Keratinocyte (primary cell): Measurements from ENCODE around the gene TK1. TPM values are rescaled to one million over a fixed set of nuclear protein-coding genes. Genes with fewer than 3 reads are reported as not detected.

Source experiments
- DNase-seq: peaks from one replicate; pipeline ENCODE4 v3.0.0-alpha.2; 2011; ENCODE audit warnings: low read depth, missing footprints, low spot score
- FAIRE-seq: peaks from 2 replicates; lab custom pipeline; 2011; peaks lifted over from hg19 to GRCh38; lab: Jason Lieb, UNC
- H2AFZ ChIP-seq: 2 replicates; pipeline ENCODE4 v1.6.0; 2012; ENCODE audit warnings: low read length, control low read depth, inconsistent platforms; ENCODE audit not compliant: control insufficient read depth
- H3K27ac ChIP-seq: 2 replicates; pipeline ENCODE4 v1.5.1; 2011; ENCODE audit warnings: low read length; ENCODE audit not compliant: control insufficient read depth, insufficient read depth
- H3K27me3 ChIP-seq: 3 replicates; pipeline ENCODE4 v1.6.0; 2011; ENCODE audit warnings: low read length; ENCODE audit not compliant: control insufficient read depth, insufficient read depth; ENCODE audit errors: extremely low read depth
- H3K36me3 ChIP-seq, 2 experiments: 2 replicates in 1 of 2; 3 replicates in 1 of 2; pipeline ENCODE4 v1.5.1; 2011; ENCODE audit warnings: low read length in 2 of 2, mild to moderate bottlenecking in 1 of 2; ENCODE audit not compliant: control insufficient read depth in 2 of 2, insufficient read depth in 2 of 2; ENCODE audit errors: extremely low read depth in 1 of 2
- H3K4me1 ChIP-seq: 3 replicates; pipeline ENCODE4 v1.5.1; 2011; ENCODE audit warnings: low read length; ENCODE audit not compliant: control insufficient read depth, insufficient read depth; ENCODE audit errors: extremely low read depth
- H3K4me2 ChIP-seq: 3 replicates; pipeline ENCODE4 v1.6.0; 2011; ENCODE audit warnings: low read depth, low read length; ENCODE audit not compliant: control insufficient read depth, insufficient read depth; ENCODE audit errors: extremely low read depth
- H3K4me3 ChIP-seq, 3 experiments: fragments of 200-600 bp in 1 of 3; sonication (generic) in 1 of 3; 2 replicates in 2 of 3; 3 replicates in 1 of 3; pipeline ENCODE4 v1.5.1; 2011 to 2016; ENCODE audit warnings: low read length in 3 of 3, mild to moderate bottlenecking in 3 of 3, control low read depth in 2 of 3, inconsistent platforms in 1 of 3, low read depth in 1 of 3, mixed read lengths in 1 of 3, mixed run types in 1 of 3, moderate library complexity in 1 of 3; ENCODE audit not compliant: control insufficient read depth in 2 of 3, insufficient read depth in 2 of 3; ENCODE audit errors: extremely low read depth in 1 of 3
- H3K79me2 ChIP-seq: 2 replicates; pipeline ENCODE4 v1.6.0; 2012; ENCODE audit warnings: low read length; ENCODE audit not compliant: control insufficient read depth, insufficient read depth
- H3K9ac ChIP-seq: 3 replicates; pipeline ENCODE4 v1.6.0; 2011; ENCODE audit warnings: low read length; ENCODE audit not compliant: control insufficient read depth, insufficient read depth; ENCODE audit errors: extremely low read depth
- H3K9me1 ChIP-seq: 3 replicates; pipeline ENCODE4 v1.6.0; 2011; ENCODE audit warnings: low read length; ENCODE audit not compliant: control insufficient read depth, insufficient read depth; ENCODE audit errors: extremely low read depth
- H3K9me3 ChIP-seq: 2 replicates; pipeline ENCODE4 v1.5.1; 2012; ENCODE audit warnings: low read depth, low read length; ENCODE audit not compliant: control insufficient read depth
- H4K20me1 ChIP-seq: 3 replicates; pipeline ENCODE4 v1.6.0; 2011; ENCODE audit warnings: low read length; ENCODE audit not compliant: control insufficient read depth, insufficient read depth; ENCODE audit errors: extremely low read depth
- EZH2 ChIP-seq: IDR thresholded peaks from one replicate; pipeline ENCODE4 v1.6.1; 2012; ENCODE audit warnings: inconsistent platforms, mild to moderate bottlenecking, low read length, moderate library complexity
- dilution Hi-C: fragments of 300-500 bp; cut with MboI; formaldehyde crosslinking; loops from one replicate; pipeline ENCODE4 v1.7.0; 2020; ENCODE audit warnings: low sequenced_read_pairs; ENCODE audit not compliant: extremely low pct_ligation_motif_present
- polyA plus RNA-seq, 5 experiments: library from polyadenylated mRNA; depleted of rRNA in 3 of 5; stranded (reverse) in 3 of 5; stranded (forward) in 1 of 5; unstranded in 1 of 5; fragments of >200 nt; gene quantifications; 1 replicate in 1 of 5; 2 replicates in 3 of 5; 3 replicates in 1 of 5; pipeline versions ENCODE4 v1.2.1 to v1.2.3, GENCODE V29; 2011 to 2012; ENCODE audit warnings: missing spikeins in 2 of 5, low read depth in 1 of 5, low replicate concordance in 1 of 5
- small RNA-seq, 3 experiments: library from RNA; depleted of rRNA; stranded (forward); fragments of <200 nt; gene quantifications; one replicate each; pipeline ENCODE3, GENCODE V24; 2012; ENCODE audit warnings: low read depth in 3 of 3, low replicate concordance in 1 of 3; ENCODE audit not compliant: insufficient read length in 3 of 3
- TF ChIP-seq, protein P1 (sequence below), 3 experiments: IDR thresholded peaks in 1 of 3; conservative IDR thresholded peaks in 1 of 3; optimal IDR thresholded peaks in 1 of 3; 2 replicates in 2 of 3; 3 replicates in 1 of 3; pipeline versions ENCODE3 to v1.5.1; 2011; ENCODE audit warnings: low read length in 3 of 3, mild to moderate bottlenecking in 3 of 3, moderate library complexity in 2 of 3, control low read depth in 1 of 3, inconsistent platforms in 1 of 3; ENCODE audit not compliant: insufficient read depth in 2 of 3; ENCODE audit errors: extremely low read depth in 1 of 3

The TK1 gene
- polyA plus RNA-seq, 1 donor (not counting 4 experiments of a cell fraction or from before 2014, with no cell fraction given): 21.8 TPM

DNA sequence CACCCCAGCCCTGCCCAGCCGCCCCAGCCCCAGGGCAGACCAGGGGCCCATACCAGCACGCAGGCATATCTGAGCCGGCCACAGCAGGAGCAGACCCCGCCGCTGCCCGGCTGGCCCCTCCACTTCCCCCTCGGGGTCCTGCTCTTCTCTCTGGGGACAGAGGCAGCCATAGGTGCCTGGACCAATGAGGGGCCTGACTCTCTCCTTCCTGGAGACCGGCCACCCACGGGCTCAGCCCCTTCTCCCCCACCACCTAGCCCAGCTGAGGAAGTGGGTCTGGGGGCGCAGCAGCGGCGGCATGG lies 62.1 kb downstream of the TK1 start:
- FAIRE-seq (no peak), DNase-seq (no peak)
- H4K20me1 ChIP-seq: no peaks in the 10 kb centered on the region
- no peaks in the 10 kb centered on the region for H3K9me1 ChIP-seq
- H3K4me1 ChIP-seq: peaks cover 6% of the 10 kb centered on the region
- H2AFZ ChIP-seq: no peak overlapping the region
- H3K9ac ChIP-seq: no peak overlapping the region
- H3K36me3 ChIP-seq: peaks cover 6 to 19% of the 10 kb centered on the region in 2 experiments
- dilution Hi-C loops: no loop called here
- H3K4me3 ChIP-seq: no peak overlapping the region
- H3K4me2 ChIP-seq: no peak overlapping the region
- no peaks in the 10 kb centered on the region for H3K9me3 ChIP-seq
- TF ChIP-seq EZH2: no peak
- TF ChIP-seq, protein P1, sequence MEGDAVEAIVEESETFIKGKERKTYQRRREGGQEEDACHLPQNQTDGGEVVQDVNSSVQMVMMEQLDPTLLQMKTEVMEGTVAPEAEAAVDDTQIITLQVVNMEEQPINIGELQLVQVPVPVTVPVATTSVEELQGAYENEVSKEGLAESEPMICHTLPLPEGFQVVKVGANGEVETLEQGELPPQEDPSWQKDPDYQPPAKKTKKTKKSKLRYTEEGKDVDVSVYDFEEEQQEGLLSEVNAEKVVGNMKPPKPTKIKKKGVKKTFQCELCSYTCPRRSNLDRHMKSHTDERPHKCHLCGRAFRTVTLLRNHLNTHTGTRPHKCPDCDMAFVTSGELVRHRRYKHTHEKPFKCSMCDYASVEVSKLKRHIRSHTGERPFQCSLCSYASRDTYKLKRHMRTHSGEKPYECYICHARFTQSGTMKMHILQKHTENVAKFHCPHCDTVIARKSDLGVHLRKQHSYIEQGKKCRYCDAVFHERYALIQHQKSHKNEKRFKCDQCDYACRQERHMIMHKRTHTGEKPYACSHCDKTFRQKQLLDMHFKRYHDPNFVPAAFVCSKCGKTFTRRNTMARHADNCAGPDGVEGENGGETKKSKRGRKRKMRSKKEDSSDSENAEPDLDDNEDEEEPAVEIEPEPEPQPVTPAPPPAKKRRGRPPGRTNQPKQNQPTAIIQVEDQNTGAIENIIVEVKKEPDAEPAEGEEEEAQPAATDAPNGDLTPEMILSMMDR (optimal IDR thresholded peaks at IDR 0.05 in 1 of 3, IDR thresholded peaks at IDR 0.05 in 1 of 3, conservative IDR thresholded peaks at IDR 0.05 in 1 of 3; ENCODE audit: extremely low read depth in 1 of 3, insufficient read depth in 2 of 3, low read length in 3 of 3): no peak
- no peak overlapping the region for H3K27ac ChIP-seq
- no peaks in the 10 kb centered on the region for H3K27me3 ChIP-seq
- peaks cover 4% of the 10 kb centered on the region for H3K79me2 ChIP-seq

Small RNA genes within 50 kb of the gene (small RNA-seq; reads per million reads assigned to genes)
- gene AC087645.1: 0 to 0.33 (median 0) reads per million in 3 experiments

Other genes starting within 250 kb of the TK1 start
- gene TNRC6C, start 228.3 kb downstream of the TK1 start, polyA plus RNA-seq: 0.34 to 0.95 TPM (median 0.36 TPM) in 3 replicates
- gene TMC6, start 58.3 kb downstream of the TK1 start, polyA plus RNA-seq: 20.1 to 50.0 TPM (median 20.4 TPM) in 3 replicates
- gene TMC8, start 56.3 kb downstream of the TK1 start, polyA plus RNA-seq: 0.14 to 0.41 TPM (median 0.40 TPM) in 3 replicates
- gene C17orf99, start 40.7 kb downstream of the TK1 start, polyA plus RNA-seq: 0.42 to 0.85 TPM (median 0.49 TPM) in 3 replicates
- 98.8 to 298 TPM (median 103 TPM) in 3 replicates for gene SYNGR2, start 18.5 kb downstream of the TK1 start, polyA plus RNA-seq
- gene AFMID, start 310 bp upstream of the TK1 start, polyA plus RNA-seq: 21.6 to 32.4 TPM (median 26.7 TPM) in 3 replicates
- 1.6 to 16.1 TPM (median 11.5 TPM) in 3 replicates for gene BIRC5, start 27.2 kb upstream of the TK1 start, polyA plus RNA-seq
- not detected in 3 replicates for gene TMEM235, start 44.6 kb upstream of the TK1 start, polyA plus RNA-seq
- 2.7 to 16.5 TPM (median 9.4 TPM) in 3 replicates for gene SOCS3, start 173.0 kb upstream of the TK1 start, polyA plus RNA-seq
- 18.4 to 21.1 TPM (median 19.6 TPM) in 3 replicates for gene PGS1, start 191.6 kb upstream of the TK1 start, polyA plus RNA-seq